Omental fat pad (tissue), 4 donors: ENCODE measurements around the gene RCAN2. TPM values are rescaled to one million over a fixed set of nuclear protein-coding genes. Genes with fewer than 3 reads are reported as not detected.

Source experiments
- ATAC-seq: fragments of 150-250 bp; one replicate; pipeline ENCODE4 v1.9.1; 2016; ENCODE audit warnings: mild to moderate bottlenecking, moderate library complexity; ENCODE audit not compliant: low FRiP score
- DNase-seq: peaks from one replicate; pipeline ENCODE4 v3.0.0-alpha.2; 2019; ENCODE audit warnings: low spot score
- total RNA-seq, 4 donors: library from RNA; depleted of rRNA; stranded (reverse); fragments of >200 nt; gene quantifications; one replicate each; pipeline ENCODE4 v1.1.0, GENCODE V29; 2016
- TF ChIP-seq, protein P1 (sequence below), 3 donors: fragments of 450-650 bp; IDR thresholded peaks; one replicate each; pipeline ENCODE4 v1.5.1; 2016 to 2017; ENCODE audit warnings: antibody characterized with exemption in 3 of 3, mild to moderate bottlenecking in 3 of 3, moderate library complexity in 2 of 3

Gene RCAN2
- total RNA-seq, 4 donors from 2014 or later, result 2.5 to 7.9 (median 3.7) TPM

DNA sequence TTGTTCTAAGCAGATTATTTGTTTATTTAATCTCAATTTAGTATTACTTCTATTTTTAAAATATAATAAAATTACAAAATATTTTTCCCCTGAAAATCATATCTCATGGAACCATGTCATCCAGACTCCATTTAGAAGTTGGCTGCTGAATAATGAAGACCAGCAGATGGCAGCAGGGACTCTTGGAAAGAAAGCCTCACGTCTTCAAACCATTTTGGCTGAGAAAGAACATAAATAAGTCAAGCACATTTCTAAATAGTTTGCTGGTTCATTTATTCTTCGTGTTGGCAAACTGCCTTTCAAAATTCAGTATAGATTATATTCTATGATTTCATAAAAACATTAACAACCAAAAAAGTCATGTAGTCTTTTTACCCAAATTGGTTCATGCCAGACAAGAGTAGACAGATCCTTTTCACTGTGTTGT is 71.7 kb downstream of the RCAN2 start:
- DNase-seq, result peak; percentile 32
- ATAC-seq, result no peak
- TF ChIP-seq, protein P1, sequence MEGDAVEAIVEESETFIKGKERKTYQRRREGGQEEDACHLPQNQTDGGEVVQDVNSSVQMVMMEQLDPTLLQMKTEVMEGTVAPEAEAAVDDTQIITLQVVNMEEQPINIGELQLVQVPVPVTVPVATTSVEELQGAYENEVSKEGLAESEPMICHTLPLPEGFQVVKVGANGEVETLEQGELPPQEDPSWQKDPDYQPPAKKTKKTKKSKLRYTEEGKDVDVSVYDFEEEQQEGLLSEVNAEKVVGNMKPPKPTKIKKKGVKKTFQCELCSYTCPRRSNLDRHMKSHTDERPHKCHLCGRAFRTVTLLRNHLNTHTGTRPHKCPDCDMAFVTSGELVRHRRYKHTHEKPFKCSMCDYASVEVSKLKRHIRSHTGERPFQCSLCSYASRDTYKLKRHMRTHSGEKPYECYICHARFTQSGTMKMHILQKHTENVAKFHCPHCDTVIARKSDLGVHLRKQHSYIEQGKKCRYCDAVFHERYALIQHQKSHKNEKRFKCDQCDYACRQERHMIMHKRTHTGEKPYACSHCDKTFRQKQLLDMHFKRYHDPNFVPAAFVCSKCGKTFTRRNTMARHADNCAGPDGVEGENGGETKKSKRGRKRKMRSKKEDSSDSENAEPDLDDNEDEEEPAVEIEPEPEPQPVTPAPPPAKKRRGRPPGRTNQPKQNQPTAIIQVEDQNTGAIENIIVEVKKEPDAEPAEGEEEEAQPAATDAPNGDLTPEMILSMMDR (IDR thresholded peaks at IDR 0.05), result no peak

DNA sequence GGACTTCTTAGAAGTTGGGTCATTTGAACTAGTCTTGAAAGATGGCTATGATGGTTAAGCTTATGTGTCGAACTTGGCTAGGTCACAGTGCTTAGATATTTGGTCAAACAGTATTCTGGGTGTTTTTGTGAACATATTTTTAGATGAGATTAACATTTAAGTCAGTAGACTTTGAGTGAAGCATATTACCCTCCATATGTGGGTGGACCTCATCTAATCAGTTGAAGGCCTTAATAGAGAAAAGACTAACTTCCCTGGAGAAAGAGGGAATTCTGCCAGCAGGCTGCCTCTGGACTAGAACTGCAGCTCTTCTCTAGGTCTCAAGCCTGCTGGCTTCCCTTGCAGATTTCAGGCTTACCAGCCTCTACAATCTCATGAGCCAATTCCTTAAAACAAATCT is 76.9 kb downstream of the RCAN2 start:
- no peak for DNase-seq
- ATAC-seq, result no peak
- TF ChIP-seq, protein P1 (IDR thresholded peaks at IDR 0.05), result no peak

DNA sequence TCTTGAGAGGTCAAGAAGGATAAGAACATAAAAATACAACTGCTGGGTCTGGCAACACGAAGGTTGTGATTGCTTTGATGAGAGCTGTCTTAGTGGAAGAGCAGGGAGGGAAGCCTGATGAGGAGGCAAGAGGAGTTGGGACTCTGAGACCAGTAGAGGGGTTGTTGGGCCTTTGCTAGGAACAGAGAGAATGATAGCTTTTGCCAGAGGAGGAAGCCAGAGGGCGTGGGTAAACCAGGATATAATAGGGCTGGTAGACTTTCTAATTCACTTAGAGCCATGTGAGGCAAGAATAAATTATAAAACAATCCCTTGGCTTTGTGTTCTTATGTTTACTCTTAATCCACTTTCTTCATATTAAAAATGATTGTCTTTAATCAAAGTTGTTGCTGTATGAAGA is 78.6 kb downstream of the RCAN2 start:
- no peak for ATAC-seq
- TF ChIP-seq, protein P1 (IDR thresholded peaks at IDR 0.05), result no peak
- no peak for DNase-seq

DNA sequence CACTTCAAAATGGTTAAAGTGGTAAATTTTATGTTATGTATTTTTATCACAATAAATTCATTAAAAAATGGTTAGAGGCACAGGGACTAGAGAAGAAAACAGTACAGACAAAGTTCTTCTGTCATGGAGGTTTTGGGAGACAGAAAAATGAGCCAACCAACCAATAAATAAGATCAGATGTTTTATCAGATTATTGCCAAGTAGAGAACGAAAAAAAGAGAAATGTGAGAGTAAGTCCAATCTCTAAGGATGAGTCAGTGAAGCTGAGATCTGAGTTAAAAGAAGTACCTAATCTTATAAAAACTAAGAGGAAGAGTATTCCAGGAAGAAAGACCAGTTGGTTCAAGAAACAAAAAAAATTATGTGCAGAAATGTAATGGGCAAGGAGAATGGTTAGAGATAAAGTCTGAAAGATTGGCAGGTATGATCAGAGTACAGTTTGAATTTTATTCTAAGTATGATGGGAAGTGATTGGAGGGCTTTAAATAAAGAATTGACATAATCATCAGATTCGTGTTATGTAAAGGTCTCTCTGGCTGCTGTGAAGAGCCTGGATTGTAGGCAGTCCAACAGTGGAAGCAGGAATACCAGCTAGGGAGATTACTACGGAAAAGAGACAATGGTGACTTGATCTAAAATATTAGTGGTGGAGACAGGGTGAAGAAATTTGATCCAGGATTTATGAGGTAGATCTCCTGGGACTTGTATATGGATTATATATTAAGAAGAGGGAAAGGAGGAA is 79.6 kb downstream of the RCAN2 start:
- ATAC-seq (peak; percentile 22), DNase-seq (no peak)
- TF ChIP-seq, protein P1 (IDR thresholded peaks at IDR 0.05), result no peak

DNA sequence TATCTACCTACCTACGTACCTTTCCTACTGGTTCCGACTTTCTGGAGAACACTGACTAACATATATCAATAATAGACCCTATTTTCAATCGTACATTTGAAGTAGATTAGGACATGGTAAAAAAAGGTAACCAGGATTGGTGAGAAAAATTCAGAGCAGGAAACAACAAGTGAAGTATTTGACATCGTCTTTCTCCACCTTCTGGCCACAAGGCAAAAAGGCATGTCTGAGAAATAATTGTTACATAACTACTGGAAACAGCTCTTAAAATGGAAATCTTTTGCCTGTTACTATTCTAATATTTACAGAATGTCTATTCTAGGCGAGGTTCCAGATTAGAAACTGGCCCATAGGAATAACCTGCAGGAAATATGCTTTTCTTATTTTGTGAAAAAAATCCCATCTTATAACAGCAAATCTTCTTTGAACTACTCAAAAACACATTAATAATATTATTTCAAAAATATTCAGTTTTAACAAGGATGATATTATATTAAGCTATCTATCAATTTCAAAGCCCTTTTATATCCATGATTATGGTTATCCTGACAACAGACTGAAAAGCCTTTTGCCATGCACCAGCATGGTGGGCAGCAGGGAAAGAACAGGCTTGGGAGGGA is 80.8 kb downstream of the RCAN2 start:
- DNase-seq (no peak), ATAC-seq (peak; percentile 52)
- TF ChIP-seq, protein P1 (IDR thresholded peaks at IDR 0.05), result peak in 1 of 3 donors; percentile 35

DNA sequence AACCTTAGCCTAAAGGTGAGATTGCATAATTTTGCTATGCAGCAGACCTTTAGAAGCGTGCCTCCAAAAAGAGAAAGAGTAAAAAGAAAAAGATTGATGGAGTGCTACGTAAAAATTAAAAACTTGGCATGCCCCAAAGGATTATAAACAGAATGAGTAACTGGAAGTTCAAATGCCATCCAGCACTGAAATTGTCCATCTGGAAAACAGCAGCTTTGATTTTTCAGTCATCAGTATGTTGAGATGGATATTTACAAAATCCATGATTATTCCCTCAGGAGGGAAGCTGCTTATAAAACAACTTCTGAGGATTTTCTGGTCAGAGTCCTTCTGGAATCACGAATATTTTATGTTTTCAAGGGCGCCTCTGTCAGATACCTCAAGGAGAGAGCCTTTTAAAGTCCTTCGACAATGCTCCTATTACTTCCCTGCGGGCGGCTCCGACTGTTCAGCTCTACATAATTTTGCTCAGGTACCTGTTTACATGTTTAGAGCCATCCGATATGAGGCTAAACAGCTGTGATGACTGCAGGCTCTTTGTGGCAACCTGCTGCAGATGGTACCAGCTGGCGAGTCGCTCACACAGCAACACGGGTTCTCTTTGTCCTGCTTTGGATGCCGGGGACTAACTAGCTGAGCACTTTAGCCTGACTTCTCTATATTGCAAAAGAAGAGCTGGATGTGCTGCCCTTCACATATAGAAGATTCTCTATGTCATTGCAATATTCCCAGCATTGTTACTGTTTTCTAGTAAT is 83.3 kb downstream of the RCAN2 start:
- no peak for ATAC-seq
- TF ChIP-seq, protein P1 (IDR thresholded peaks at IDR 0.05), result no peak
- no peak for DNase-seq
